MV-4-11 (cell line): ENCODE results near the gene GUSB.
"Not testable (repeated sequence)": the region's sequence is repeated elsewhere in the genome, so short reads cannot be mapped to it uniquely, and the experiment has no call there.

ENCODE experiments used
- DNase-seq: peaks from one replicate; lab custom pipeline; 2025; lab: John Stamatoyannopoulos, UW

The GUSB gene

GRCh38 chr7:65975814-65976445 lies 6.1 kb downstream of the GUSB start:
- DNase-seq = no peak

- no peak for DNase-seq
These were observed 7.1 kb downstream of the GUSB start for GRCh38 chr7:65974876-65975275.

GRCh38 chr7:65974191-65974801 lies 7.7 kb downstream of the GUSB start:
- DNase-seq = no peak

GRCh38 chr7:65972976-65973375 lies 9.0 kb downstream of the GUSB start:
- no peak for DNase-seq

- DNase-seq = no peak
These were observed 11.0 kb downstream of the GUSB start for GRCh38 chr7:65971021-65971420.

GRCh38 chr7:65968256-65969185 lies 13.5 kb downstream of the GUSB start:
- DNase-seq = no peak

GRCh38 chr7:65967361-65968155 lies 14.5 kb downstream of the GUSB start:
- no peak for DNase-seq

GRCh38 chr7:65966146-65966545 lies 15.9 kb downstream of the GUSB start:
- DNase-seq = peak; percentile 64

- DNase-seq = not testable (repeated sequence)
These were observed 17.3 kb downstream of the GUSB start for GRCh38 chr7:65964671-65965070.

GRCh38 chr7:65962033-65962432 lies 20.0 kb downstream of the GUSB start:
- no peak for DNase-seq

- no peak for DNase-seq
These were observed 21.5 kb downstream of the GUSB start for GRCh38 chr7:65960351-65961074.

- no peak for DNase-seq
These were observed 26.3 kb downstream of the GUSB start for GRCh38 chr7:65955718-65956117.

- DNase-seq = no peak
These were observed 28.0 kb downstream of the GUSB start for GRCh38 chr7:65953890-65954450.

GRCh38 chr7:65953001-65953720 lies 28.9 kb downstream of the GUSB start:
- DNase-seq = no peak

GRCh38 chr7:65951837-65952578 lies 30.0 kb downstream of the GUSB start:
- DNase-seq = no peak

GRCh38 chr7:65946904-65947303 lies 35.1 kb downstream of the GUSB start:
- peak; percentile 6 for DNase-seq

- not testable (repeated sequence) for DNase-seq
These were observed 36.2 kb downstream of the GUSB start for GRCh38 chr7:65945787-65946186.

GRCh38 chr7:65938336-65938895 lies 43.6 kb downstream of the GUSB start:
- DNase-seq = no peak

GRCh38 chr7:65937296-65937695 lies 44.7 kb downstream of the GUSB start:
- no peak for DNase-seq
